CD14-positive monocyte (primary cell): ENCODE measurements around the gene DNPEP. TPM values are rescaled to one million over a fixed set of nuclear protein-coding genes. Genes with fewer than 3 reads are reported as not detected.

Experiments used
- DNase-seq, 3 donors: peaks; one replicate each; pipeline ENCODE4 v3.0.0-alpha.2; 2011 to 2022
- H2AFZ ChIP-seq: 2 replicates; pipeline ENCODE4 v1.6.0; 2012; ENCODE audit warnings: mild to moderate bottlenecking, low read depth, low read length, inconsistent platforms; ENCODE audit not compliant: insufficient read depth, poor library complexity, severe bottlenecking
- H3K27ac ChIP-seq, 2 donors: 1 replicate in 1 of 2; 2 replicates in 1 of 2; pipeline ENCODE4 v1.5.1; 2012 to 2013; ENCODE audit warnings: low read length in 2 of 2, control low read depth in 1 of 2, inconsistent platforms in 1 of 2, low read depth in 1 of 2, mild to moderate bottlenecking in 1 of 2
- H3K27me3 ChIP-seq, 2 donors: one replicate each; pipeline versions ENCODE4 v1.6.0 to v1.6.1; 2011 to 2013; ENCODE audit warnings: low read length in 2 of 2; ENCODE audit not compliant: control insufficient read depth in 2 of 2, insufficient read depth in 2 of 2
- H3K36me3 ChIP-seq, 2 donors: replicated peaks in 1 of 2; 1 replicate in 1 of 2; 2 replicates in 1 of 2; pipeline versions ENCODE4 v1.5.1 to v1.6.1; 2012 to 2013; ENCODE audit warnings: low read length in 2 of 2, control low read depth in 1 of 2, inconsistent platforms in 1 of 2, mild to moderate bottlenecking in 1 of 2; ENCODE audit not compliant: insufficient read depth in 2 of 2, control insufficient read depth in 1 of 2
- H3K4me1 ChIP-seq, 2 donors: 1 replicate in 1 of 2; 2 replicates in 1 of 2; pipeline versions ENCODE4 v1.5.1 to v1.6.1; 2012 to 2013; ENCODE audit warnings: low read length in 2 of 2, control low read depth in 1 of 2, inconsistent platforms in 1 of 2, mild to moderate bottlenecking in 1 of 2, moderate library complexity in 1 of 2; ENCODE audit not compliant: insufficient read depth in 2 of 2, control insufficient read depth in 1 of 2
- H3K4me2 ChIP-seq: replicated peaks from 2 replicates; pipeline ENCODE3; 2012; ENCODE audit warnings: low read length, moderate library complexity, mild to moderate bottlenecking; ENCODE audit not compliant: poor library complexity, severe bottlenecking; ENCODE audit errors: extremely low read depth
- H3K4me3 ChIP-seq, 3 experiments: fragments of 200-600 bp in 1 of 3; sonication (generic) in 1 of 3; replicated peaks in 1 of 3; 1 replicate in 2 of 3; 2 replicates in 1 of 3; pipeline ENCODE4 v1.5.1; 2011 to 2013; ENCODE audit warnings: low read length in 3 of 3, mild to moderate bottlenecking in 3 of 3, control low read depth in 2 of 3, low read depth in 2 of 3, inconsistent platforms in 1 of 3, moderate library complexity in 1 of 3
- H3K79me2 ChIP-seq: 2 replicates; pipeline ENCODE4 v1.6.0; 2012; ENCODE audit warnings: mild to moderate bottlenecking, control low read depth, inconsistent platforms, low read length, moderate library complexity; ENCODE audit not compliant: insufficient read depth
- H3K9ac ChIP-seq: 2 replicates; pipeline ENCODE4 v1.6.0; 2017; ENCODE audit warnings: low read length, mild to moderate bottlenecking; ENCODE audit not compliant: insufficient read depth, poor library complexity, severe bottlenecking
- H3K9me3 ChIP-seq, 2 donors: replicated peaks in 1 of 2; 1 replicate in 1 of 2; 2 replicates in 1 of 2; pipeline versions ENCODE4 v1.5.1 to v1.6.1; 2012 to 2013; ENCODE audit warnings: low read length in 2 of 2, control low read depth in 1 of 2; ENCODE audit not compliant: control insufficient read depth in 1 of 2, insufficient read depth in 1 of 2
- H4K20me1 ChIP-seq: 2 replicates; pipeline ENCODE4 v1.6.0; 2012; ENCODE audit warnings: mild to moderate bottlenecking, low read length, control low read depth, moderate library complexity; ENCODE audit not compliant: insufficient read depth
- H3K27ac Mint-ChIP-seq, 7 donors: one replicate each; pipeline ENCODE4 v1.8.0; 2020; ENCODE audit warnings: mild to moderate bottlenecking in 7 of 7, mixed read lengths in 7 of 7, moderate library complexity in 6 of 7, inconsistent platforms in 2 of 7
- H3K27me3 Mint-ChIP-seq, 3 donors: one replicate each; pipeline ENCODE4 v1.8.0; 2021 to 2022; ENCODE audit warnings: low read depth in 3 of 3, mild to moderate bottlenecking in 3 of 3, mixed read lengths in 3 of 3, moderate library complexity in 3 of 3, inconsistent platforms in 1 of 3
- H3K36me3 Mint-ChIP-seq, 2 donors: one replicate each; pipeline ENCODE4 v1.8.0; 2020; ENCODE audit warnings: mixed read lengths in 2 of 2, inconsistent platforms in 1 of 2, mild to moderate bottlenecking in 1 of 2
- H3K4me1 Mint-ChIP-seq: one replicate; pipeline ENCODE4 v1.8.0; 2020; ENCODE audit warnings: mild to moderate bottlenecking, mixed read lengths
- H3K4me3 Mint-ChIP-seq, 2 donors: one replicate each; pipeline ENCODE4 v1.8.0; 2020; ENCODE audit warnings: mild to moderate bottlenecking in 2 of 2, mixed read lengths in 2 of 2, moderate library complexity in 1 of 2
- H3K9me3 Mint-ChIP-seq, 7 donors: one replicate each; pipeline ENCODE4 v1.8.0; 2020 to 2022; ENCODE audit warnings: mixed read lengths in 7 of 7, mild to moderate bottlenecking in 6 of 7, moderate library complexity in 6 of 7, inconsistent platforms in 2 of 7
- WGBS: methylation state at CpG from one replicate; pipeline ENCODE4 v1.1.5; 2013; ENCODE audit warnings: missing lambda C conversion rate; ENCODE audit not compliant: insufficient coverage; 5-methylcytosine and 5-hydroxymethylcytosine counted together
- intact Hi-C, 2 donors: fragments of 100-400 bp; cut with micrococcal nuclease; formaldehyde crosslinking; loops; one replicate each; pipeline versions ENCODE4 v1.15.0 to v1.15.1; 2023
- polyA plus RNA-seq, 3 donors: library from polyadenylated mRNA; depleted of rRNA in 1 of 3; unstranded in 2 of 3; stranded (reverse) in 1 of 3; fragments of 300-500 nt in 2 of 3; fragments of >200 nt in 1 of 3; fragmentation: Illumina TruSeq in 2 of 3; gene quantifications; 1 replicate in 2 of 3; 2 replicates in 1 of 3; pipeline ENCODE4 v1.2.3, GENCODE V29; 2012 to 2021
- TF ChIP-seq, protein P1 (sequence below): fragments of 200-600 bp; IDR thresholded peaks from one replicate; pipeline ENCODE4 v1.8.0; 2022; ENCODE audit warnings: antibody characterized with exemption, mild to moderate bottlenecking

The DNPEP gene
- polyA plus RNA-seq, 3 donors = 51.6 to 83.1 (median 60.6) TPM

DNA sequence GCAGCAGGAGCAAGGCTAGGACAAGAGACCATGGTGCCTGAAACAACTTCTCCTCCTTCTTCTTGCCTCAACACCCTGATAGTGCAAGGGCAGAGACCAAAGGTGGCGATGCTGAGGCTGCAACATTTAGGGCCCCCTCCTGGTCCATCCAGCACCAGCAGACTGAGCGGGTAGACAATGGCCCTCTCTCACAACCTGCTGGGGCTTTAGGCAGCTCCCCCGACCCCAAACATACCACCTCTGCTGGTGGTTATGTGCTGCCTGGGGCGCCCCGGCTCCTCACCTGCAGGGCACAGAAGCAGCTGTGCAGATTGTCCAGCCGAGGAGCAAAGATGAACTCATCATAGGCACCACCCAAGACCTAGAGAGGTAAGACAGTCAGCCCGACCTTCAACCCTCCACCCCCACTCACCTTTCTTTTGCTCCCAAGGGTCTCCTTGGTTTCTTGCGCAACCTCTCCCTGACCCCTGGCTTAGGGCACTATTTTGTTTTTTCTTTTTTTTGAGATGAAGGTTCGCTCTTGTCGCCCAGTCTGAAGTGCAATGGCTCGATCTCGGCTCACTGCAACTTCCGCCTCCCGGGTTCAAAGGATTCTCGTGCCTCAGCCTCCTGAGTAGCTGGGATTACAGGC lies 3.5 kb downstream of the DNPEP start:
- Histone ChIP-seq H3K4me2 (no peak overlapping the region), H3K9ac (no peak overlapping the region), H3K9me3 (no peaks in the 10 kb centered on the region), H3K4me1 (peaks cover 14 to 19% of the 10 kb centered on the region in 2 donors), H3K79me2 (no peaks in the 10 kb centered on the region), H4K20me1 (no peaks in the 10 kb centered on the region), H3K27me3 (no peaks in the 10 kb centered on the region), H3K4me3 (no peak overlapping the region), H2AFZ (no peak overlapping the region), H3K36me3 (peaks cover 55 to 65% of the 10 kb centered on the region in 2 donors), H3K27ac (no peak overlapping the region)
- Mint-ChIP-seq H3K4me1 (peaks cover 21% of the 10 kb centered on the region), H3K27ac (no peak overlapping the region), H3K4me3 (no peak overlapping the region), H3K27me3 (peaks cover 0 to 6% (median 0%) of the 10 kb centered on the region in 3 donors), H3K9me3 (no peaks in the 10 kb centered on the region), H3K36me3 (peaks cover 58 to 62% of the 10 kb centered on the region in 2 donors)
- no peak for DNase-seq
- 86% methylated on average over 10 of the region's 15 CpGs for WGBS
- intact Hi-C loops = no loop called here
- TF ChIP-seq, protein P1, sequence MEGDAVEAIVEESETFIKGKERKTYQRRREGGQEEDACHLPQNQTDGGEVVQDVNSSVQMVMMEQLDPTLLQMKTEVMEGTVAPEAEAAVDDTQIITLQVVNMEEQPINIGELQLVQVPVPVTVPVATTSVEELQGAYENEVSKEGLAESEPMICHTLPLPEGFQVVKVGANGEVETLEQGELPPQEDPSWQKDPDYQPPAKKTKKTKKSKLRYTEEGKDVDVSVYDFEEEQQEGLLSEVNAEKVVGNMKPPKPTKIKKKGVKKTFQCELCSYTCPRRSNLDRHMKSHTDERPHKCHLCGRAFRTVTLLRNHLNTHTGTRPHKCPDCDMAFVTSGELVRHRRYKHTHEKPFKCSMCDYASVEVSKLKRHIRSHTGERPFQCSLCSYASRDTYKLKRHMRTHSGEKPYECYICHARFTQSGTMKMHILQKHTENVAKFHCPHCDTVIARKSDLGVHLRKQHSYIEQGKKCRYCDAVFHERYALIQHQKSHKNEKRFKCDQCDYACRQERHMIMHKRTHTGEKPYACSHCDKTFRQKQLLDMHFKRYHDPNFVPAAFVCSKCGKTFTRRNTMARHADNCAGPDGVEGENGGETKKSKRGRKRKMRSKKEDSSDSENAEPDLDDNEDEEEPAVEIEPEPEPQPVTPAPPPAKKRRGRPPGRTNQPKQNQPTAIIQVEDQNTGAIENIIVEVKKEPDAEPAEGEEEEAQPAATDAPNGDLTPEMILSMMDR = no peak

GRCh38 chr2:219381448-219381847 lies 6.3 kb downstream of the DNPEP start:
- H3K79me2 ChIP-seq = no peaks in the 10 kb centered on the region
- no peaks in the 10 kb centered on the region for H3K9me3 ChIP-seq
- no peak overlapping the region for H3K27ac Mint-ChIP-seq
- peaks cover 71 to 77% of the 10 kb centered on the region in 2 donors for H3K36me3 Mint-ChIP-seq
- TF ChIP-seq, protein P1 = no peak
- peaks cover 1 to 2% of the 10 kb centered on the region in 2 donors for H3K4me1 ChIP-seq
- intact Hi-C loops = no loop called here
- no peak overlapping the region for H3K27ac ChIP-seq
- H3K9me3 Mint-ChIP-seq = no peaks in the 10 kb centered on the region
- peaks cover 0 to 2% (median 0%) of the 10 kb centered on the region in 3 donors for H3K27me3 Mint-ChIP-seq
- no peak overlapping the region for H3K4me3 Mint-ChIP-seq
- no peaks in the 10 kb centered on the region for H3K27me3 ChIP-seq
- peaks cover 6% of the 10 kb centered on the region for H3K4me1 Mint-ChIP-seq
- WGBS = 98% methylated on average over 7 of the region's 9 CpGs
- H3K4me3 ChIP-seq = no peak overlapping the region
- peaks cover 60 to 72% of the 10 kb centered on the region in 2 donors for H3K36me3 ChIP-seq
- DNase-seq = no peak
- H3K9ac ChIP-seq = no peak overlapping the region
- no peaks in the 10 kb centered on the region for H4K20me1 ChIP-seq
- H2AFZ ChIP-seq = no peak overlapping the region
- H3K4me2 ChIP-seq = no peak overlapping the region
